Fibroblast of skin of right biceps (primary cell): Measurements from ENCODE around the gene ARHGEF4.

ENCODE experiments used
- DNase-seq: peaks from one replicate; pipeline ENCODE4 v3.0.0-alpha.2; 2013

ARHGEF4 gene

GRCh38 chr2:130836501-130837174 lies at the start of gene ARHGEF4:
Gene ARHGEF4 (plus strand): TSS chr2:130836914. CDS start chr2:130836954, 40 bp downstream.
- no peak for DNase-seq

DNA sequence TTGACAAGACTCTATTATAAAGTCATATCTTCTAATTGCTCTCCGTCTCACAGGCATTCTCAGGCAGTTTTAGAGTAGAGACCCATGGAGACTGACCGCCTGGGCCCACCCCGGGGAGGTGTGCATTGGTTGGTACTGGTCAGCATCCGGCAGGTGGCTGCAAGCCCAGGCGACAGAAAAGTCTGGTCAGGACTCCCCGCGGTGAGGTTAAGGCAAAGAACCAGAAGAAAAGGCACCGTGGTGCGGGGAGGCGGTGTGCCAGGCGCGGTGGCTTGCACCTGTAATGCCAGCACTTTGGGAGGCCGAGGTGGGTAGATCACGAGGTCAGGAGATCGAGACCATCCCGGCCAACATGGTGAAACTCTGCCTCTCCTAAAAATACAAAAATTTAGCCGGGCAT lies 48.9 kb upstream of the ARHGEF4 start:
- no peak for DNase-seq

DNA sequence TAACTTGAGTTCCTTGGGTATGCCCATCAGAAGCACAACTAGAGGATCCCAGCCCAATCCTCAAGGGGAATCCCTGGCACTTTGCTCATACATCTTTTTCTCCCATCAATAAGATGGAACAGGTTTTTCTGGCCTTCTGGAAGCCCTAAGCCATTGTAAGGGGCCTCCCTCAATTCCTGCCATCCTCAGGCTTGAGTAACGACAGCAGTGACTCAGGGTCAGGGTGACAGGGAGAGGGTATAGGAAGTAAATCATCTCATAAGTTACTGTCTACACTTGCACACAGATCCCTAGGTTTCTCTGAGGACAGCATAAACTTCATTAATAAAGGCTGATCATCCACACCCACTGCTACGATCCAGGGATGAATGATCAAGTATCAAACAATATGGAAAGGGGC lies 46.4 kb upstream of the ARHGEF4 start:
- no peak for DNase-seq

- DNase-seq = no peak
Measured at GRCh38 chr2:130790804-130791616, 45.7 kb upstream of the ARHGEF4 start.

GRCh38 chr2:130791617-130791939 lies 45.1 kb upstream of the ARHGEF4 start:
- DNase-seq = no peak

DNA sequence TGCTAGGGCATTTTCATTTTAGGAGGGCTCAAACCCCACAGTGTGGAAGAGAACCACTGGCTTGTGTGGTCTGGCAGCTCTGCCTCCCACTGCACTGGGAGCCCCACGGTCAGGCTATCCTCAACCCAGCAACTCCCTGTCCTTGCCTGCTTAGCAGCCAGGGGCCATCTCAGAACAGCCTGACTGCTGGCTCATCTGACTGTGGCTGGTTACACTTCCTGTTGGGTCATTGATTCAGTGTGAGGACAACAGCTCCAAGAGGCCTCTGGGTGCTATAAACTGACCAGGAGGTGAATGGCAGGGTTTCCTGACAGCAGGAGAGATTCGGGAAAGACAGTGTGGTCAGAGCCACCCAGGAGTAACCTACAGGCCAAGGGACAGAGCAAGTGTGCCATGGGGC lies 41.3 kb upstream of the ARHGEF4 start:
- no peak for DNase-seq

DNA sequence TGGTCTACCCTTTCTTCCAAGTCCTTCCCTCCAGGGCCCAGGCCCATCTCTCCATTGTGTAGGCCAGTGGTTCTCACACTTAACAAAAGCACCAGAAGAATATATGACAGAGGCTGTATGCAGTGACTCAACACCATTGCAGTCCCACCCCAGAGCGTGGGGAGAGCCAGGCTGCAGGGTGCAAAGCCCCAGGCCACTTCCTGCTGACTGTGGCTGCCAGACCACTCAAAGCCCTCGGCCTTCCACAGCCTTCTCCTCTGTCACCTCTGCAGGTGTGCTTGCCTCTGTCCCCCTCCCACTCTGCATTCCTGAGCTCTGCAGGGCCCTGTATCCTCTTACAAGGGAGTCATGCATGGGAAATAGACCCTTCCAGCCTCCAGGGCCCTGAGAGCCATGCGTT lies 40.4 kb upstream of the ARHGEF4 start:
- DNase-seq = no peak

- peak; percentile 85 for DNase-seq
Measured at GRCh38 chr2:130797493-130798435, 39.0 kb upstream of the ARHGEF4 start.

DNA sequence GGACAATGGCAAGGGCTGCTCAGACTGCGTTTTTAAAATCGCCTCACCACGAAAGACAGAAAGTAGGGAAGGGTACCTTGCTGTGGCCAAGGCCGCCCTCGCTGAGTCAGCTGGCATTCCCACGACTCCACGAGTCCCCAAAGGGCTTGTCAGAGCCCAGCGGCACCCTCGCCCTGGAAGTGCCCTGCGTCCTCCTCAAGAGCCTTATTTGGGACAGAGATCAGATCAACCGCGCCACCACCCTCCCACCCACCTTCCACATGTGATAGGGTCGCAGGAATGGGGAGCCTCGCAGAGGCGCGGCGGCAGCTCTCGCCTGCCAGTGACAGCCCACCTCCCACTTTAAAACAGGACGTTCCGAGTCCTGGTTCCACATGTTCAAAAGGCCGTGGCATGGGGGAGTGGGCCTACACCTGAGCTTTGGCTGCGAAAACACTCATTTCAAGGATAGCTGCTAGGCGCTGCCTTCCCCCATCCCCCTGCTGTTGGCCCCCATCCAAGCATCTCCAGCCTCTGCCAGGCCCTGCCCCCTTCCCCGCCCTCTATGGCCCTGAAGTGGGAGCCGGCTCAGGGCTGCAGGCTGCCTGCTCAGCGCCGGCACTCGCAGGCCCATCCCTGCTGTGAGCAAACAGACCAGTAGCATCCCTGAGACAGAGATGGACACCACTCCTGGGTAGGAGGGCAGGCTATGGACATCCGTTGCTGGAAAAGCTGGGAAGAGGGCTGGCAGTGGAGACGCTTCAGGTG lies 38.1 kb upstream of the ARHGEF4 start:
- peak; percentile 35 for DNase-seq

- DNase-seq = no peak
Measured at GRCh38 chr2:130799295-130799694, 37.4 kb upstream of the ARHGEF4 start.

GRCh38 chr2:130805613-130806012 lies 31.1 kb upstream of the ARHGEF4 start:
- no peak for DNase-seq

- DNase-seq = no peak
Measured at GRCh38 chr2:130806370-130806769, 30.3 kb upstream of the ARHGEF4 start.

DNA sequence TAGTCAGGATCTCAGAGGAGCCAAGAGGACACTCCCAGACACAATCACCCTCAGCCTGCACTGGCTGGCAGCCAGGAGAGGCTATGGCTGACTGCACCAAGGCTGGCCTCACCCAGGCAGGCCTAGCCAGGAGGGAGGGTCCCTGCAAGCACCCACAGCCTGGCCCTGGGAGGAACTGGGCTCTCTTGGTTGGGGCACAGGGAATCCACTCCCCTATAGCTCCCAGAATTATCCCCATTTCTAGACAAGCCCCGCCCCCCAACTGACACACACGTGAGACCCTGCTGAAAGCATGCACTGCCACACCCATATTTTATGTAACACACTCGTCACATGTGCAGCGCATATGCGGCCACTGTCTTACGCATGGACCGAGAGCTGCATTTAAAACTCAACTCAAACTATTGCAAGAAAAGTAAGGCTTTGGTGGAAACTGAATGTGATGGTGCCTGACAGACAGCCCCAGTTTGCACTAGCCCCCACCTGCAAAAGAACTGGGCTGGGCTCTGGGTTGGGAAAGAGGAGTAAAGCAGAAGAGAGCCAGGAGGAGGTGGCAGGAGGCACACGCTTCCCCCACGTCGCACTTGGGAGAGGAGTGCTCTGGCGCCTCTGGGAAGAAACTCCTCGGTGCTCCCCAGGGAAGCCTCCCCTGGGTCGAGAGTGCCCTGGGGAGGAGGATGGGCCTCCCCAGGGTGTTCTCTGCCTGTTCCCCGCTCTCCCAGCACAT lies 28.9 kb upstream of the ARHGEF4 start:
- no peak for DNase-seq

- DNase-seq = no peak
Measured at GRCh38 chr2:130808482-130809268, 28.0 kb upstream of the ARHGEF4 start.

DNA sequence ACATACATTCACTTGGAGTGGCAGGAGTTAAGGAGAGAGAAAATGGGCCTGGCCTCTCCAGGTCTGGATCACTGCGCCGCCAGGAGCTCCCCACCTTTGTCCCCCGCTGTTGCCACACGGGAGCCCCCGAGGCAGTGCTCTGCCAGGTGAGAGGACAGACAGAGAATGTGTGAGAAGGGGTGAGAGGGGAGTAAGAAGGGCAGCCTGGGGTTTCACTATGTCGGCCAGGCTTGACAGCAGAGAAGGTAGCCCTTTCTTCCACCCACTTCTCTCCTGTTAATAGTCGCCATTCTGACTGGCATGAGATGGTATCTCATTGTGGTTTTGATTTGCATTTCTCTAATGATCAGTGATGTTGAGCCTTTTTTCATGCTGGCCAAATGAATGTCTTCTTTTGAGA lies 26.2 kb upstream of the ARHGEF4 start:
- no peak for DNase-seq

GRCh38 chr2:130813722-130814121 lies 23.0 kb upstream of the ARHGEF4 start:
- no peak for DNase-seq

DNA sequence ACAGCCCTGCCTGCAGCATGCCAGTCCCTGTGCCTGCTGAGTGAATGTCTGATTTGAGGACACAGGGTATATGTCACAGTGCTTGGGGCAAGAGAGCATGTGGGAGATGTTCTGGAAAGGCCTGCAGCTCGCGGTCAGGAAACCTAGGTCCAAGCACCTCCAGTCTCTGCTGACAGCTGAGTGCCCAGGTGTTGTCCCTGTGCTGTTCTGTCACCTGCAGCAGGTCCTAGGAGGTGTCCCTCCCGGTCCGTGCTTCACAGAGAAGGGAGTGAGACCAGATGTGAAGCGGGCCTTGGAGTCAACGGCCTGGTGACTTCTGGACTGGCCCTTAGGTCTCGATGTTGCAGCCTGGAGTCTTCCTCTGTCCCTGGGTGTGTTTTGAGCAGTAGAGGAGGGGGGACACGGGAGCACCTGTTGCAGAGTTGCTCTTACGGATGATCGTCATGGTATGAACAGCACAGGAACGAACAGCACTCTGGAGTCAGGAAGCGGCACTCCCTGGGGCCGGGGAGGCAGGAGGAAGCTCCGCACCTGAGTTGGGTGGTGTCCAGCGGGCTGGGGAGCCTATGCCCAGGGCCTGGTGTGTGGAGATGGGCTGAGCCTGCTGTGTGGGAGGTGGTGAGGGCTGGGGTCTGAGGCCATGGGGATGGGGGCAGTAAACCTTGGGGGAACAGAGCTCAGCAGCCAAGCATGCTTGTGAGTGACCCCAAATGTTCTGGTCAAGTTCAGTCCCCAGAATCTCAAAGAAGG lies 21.6 kb upstream of the ARHGEF4 start:
- no peak for DNase-seq

GRCh38 chr2:130818809-130819208 lies 17.9 kb upstream of the ARHGEF4 start:
- DNase-seq = no peak

- DNase-seq = no peak
Measured at GRCh38 chr2:130819226-130819607, 17.5 kb upstream of the ARHGEF4 start.

DNA sequence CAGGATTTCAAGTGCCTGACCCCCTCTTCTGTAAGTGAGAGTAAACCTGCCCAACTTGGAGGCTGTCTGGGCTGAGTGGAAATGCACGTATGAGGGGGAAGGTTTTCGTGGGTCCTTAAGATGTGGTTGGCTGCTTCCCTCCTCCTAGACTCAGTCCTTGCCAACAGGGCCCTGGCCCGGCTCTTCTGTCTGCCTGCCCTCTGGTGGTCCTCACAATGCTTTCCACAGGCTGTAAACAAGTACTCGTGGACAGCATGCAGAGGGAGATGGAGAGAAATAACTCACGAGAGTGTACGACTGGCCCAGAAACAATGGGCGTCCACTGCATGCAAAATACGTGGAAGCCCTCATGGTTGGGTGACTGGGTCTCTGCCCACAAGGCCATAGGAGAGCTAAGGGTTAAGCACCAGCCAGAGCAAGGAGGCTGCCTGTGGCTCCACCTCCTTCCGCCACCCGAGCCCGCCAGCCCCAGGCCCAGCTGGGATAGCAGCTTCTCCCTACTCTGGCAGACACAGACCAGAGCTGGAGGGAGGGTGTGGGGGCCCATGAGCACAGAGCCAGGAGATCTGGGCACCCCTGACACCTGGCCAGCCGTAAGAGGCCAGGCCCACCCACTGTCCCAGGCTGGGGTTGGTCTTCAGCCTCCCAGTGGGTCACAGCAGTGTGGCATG lies 17.0 kb upstream of the ARHGEF4 start:
- no peak for DNase-seq
